Activated naive CD8-positive, alpha-beta T cell treated with anti-CD3 and anti-CD28 coated beads, Interleukin-2, amount 50 U/mL, for 24 hours (primary cell): ENCODE measurements around the gene YY1.
"Not testable (repeated sequence)": the region's sequence is repeated elsewhere in the genome, so short reads cannot be mapped to it uniquely, and the experiment has no call there.

Experiments used
- ATAC-seq: fragments of 150-1000 bp; cut with Tn5 transposase; one replicate; pipeline ENCODE4 v1.10.0; 2021
- DNase-seq: peaks from one replicate; pipeline ENCODE4 v3.0.0; 2021
- H3K27ac Mint-ChIP-seq: one replicate; pipeline ENCODE4 v1.8.0; 2021; ENCODE audit warnings: mild to moderate bottlenecking, mixed read lengths
- H3K27me3 Mint-ChIP-seq: one replicate; pipeline ENCODE4 v1.8.0; 2021; ENCODE audit warnings: mixed read lengths
- H3K36me3 Mint-ChIP-seq: one replicate; pipeline ENCODE4 v1.8.0; 2021; ENCODE audit warnings: low read depth, mixed read lengths
- H3K4me1 Mint-ChIP-seq: one replicate; pipeline ENCODE4 v1.8.0; 2021; ENCODE audit warnings: mixed read lengths
- H3K4me3 Mint-ChIP-seq: one replicate; pipeline ENCODE4 v1.8.0; 2021; ENCODE audit warnings: mild to moderate bottlenecking, moderate library complexity, mixed read lengths
- H3K9me3 Mint-ChIP-seq: one replicate; pipeline ENCODE4 v1.8.0; 2021; ENCODE audit warnings: mixed read lengths

The YY1 gene

DNA sequence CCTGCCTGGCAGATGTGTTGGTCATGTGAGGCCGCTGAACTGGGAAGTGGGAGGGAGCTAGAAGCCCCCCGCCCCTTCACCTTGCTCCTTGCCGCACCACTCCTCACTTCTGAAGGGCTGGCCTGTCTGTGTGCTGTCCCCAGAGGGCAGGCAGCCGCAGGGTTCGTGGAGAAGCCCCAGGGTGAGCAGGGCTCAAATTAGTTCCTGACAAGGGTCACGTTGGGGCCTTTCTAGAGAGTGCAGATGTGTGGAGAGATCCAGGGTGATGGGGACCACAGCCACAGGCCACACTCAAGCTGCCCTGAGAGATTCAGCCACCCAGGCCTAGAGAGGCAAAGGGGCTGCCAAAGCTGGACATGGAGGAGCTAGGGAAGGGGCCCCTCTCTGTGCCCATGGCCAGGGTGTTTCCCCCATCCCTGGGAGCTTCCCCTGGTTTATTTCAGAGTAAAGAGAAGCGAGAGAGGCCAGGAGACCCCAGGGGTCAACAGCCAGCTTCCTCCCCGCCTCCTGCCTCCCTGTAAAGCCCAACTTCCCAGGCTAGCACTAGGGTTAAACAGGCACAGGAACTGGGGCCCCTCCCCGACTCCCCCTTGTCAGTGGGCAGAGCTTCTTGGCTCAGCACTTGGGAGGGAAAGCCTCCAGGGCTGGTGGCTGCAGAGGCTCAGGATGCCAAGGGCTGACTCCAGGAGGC is 51.1 kb downstream of the YY1 start:
- Mint-ChIP-seq H3K4me1 (peaks cover 2% of the 10 kb centered on the region), H3K27me3 (no peaks in the 10 kb centered on the region), H3K9me3 (no peaks in the 10 kb centered on the region), H3K4me3 (no peak overlapping the region), H3K27ac (no peak overlapping the region), H3K36me3 (no peaks in the 10 kb centered on the region)
- DNase-seq (no peak), ATAC-seq (no peak)

DNA sequence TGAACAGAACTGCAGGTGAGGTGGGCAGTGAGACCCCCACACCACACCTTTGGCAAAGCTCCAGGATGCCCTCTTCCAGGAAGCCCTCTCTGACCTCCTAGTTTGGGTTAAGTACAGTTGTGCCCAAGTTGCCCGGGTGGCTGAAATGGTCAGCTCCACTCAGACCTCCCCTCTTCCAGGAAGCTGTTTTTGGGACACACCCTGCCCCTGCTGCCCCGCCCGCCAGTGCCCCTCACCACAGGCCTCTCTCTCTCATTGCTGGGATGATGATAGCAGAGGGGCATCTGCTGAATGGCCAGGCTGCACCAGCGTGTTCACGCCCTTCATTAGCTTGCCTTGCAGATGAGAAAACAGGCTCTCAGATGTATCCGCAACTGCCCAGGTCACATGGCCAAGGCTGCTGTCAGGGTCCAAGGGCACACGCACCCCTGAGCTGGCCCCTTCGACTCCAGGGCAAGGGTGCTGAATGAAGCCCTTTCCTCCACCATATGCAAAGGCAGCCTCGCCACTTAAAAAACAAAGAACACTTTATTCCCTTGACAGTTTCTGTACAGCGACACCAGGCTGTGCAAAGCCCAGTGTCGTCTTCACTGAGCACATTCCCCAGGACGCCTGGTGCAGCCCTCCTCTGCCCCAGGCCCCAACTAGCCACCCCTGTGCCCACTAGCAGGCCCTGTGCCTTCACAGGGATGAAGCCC is 51.8 kb downstream of the YY1 start:
- no peaks in the 10 kb centered on the region for H3K27me3 Mint-ChIP-seq
- DNase-seq (no peak), ATAC-seq (no peak)
- no peak overlapping the region for H3K4me3 Mint-ChIP-seq
- H3K9me3 Mint-ChIP-seq, result no peaks in the 10 kb centered on the region
- H3K4me1 Mint-ChIP-seq, result peaks cover 2% of the 10 kb centered on the region
- no peak overlapping the region for H3K27ac Mint-ChIP-seq
- H3K36me3 Mint-ChIP-seq, result no peaks in the 10 kb centered on the region

DNA sequence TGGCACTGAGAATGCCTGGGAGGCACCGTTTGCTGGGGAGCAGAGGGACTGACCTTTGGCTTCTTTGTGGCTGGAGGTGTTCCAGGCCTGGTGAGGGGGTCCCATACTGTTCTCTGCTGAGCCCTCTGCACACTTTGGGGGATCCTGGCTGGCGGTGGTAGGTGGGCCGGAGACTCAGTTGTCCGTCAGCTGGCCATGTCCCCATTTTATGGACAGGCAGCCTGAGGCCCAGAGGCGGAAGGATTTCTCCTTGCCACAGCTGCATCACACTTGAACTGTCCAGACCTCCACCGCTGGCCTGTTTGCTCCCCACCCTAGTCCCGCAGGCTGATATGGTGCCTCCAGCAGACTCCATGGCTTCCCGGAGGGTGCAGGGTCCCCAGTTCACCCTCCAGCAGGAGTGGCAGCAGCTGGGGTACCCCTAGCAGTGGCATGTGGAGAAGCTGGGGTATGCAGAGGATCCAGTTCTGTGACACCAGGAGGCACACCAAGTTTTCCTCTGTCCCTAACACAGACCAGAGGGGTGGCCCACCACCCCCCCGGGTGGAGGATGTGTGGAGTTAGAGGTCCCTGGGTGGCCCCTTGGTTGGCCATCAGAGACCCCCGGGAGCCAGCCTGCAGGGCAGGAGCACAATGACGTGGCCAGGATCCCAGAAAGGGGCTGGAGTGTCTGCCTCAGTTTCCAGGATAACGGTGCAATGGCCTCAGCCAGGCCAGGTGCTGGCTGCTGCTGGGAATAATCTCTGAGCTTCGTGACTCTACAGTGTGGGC is 52.5 kb downstream of the YY1 start:
- Mint-ChIP-seq H3K9me3 (no peaks in the 10 kb centered on the region), H3K36me3 (no peaks in the 10 kb centered on the region), H3K4me1 (no peaks in the 10 kb centered on the region), H3K4me3 (no peak overlapping the region), H3K27me3 (no peaks in the 10 kb centered on the region), H3K27ac (no peak overlapping the region)
- ATAC-seq (no peak), DNase-seq (no peak)

DNA sequence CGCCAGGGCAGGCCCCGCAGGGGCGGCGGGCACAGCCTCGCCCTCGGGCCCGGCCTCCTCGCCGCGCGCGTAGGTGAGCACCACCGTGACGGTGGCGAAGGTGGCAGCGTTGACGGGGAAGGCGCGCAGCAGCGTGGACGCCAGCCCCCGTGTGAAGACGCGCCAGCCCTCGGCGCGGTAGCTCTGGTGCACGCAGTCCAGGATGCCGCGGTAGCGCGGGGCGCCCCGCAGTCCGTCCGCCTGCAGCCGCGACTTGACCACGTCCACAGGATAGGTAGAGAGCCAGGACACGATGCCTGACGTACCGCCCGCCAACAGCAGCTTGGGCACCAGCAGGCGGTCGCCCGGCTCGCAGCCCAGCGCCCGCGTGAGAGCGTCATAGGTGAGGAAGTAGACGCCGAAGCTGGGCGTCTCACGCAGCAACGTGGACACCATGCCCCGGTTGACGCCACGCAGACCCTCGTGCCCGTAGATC is 53.4 kb downstream of the YY1 start:
- no peaks in the 10 kb centered on the region for H3K9me3 Mint-ChIP-seq
- no peak for ATAC-seq
- H3K36me3 Mint-ChIP-seq, result no peaks in the 10 kb centered on the region
- H3K4me3 Mint-ChIP-seq, result no peak overlapping the region
- DNase-seq, result no peak
- no peaks in the 10 kb centered on the region for H3K27me3 Mint-ChIP-seq
- H3K27ac Mint-ChIP-seq, result no peak overlapping the region
- peaks cover 6% of the 10 kb centered on the region for H3K4me1 Mint-ChIP-seq

DNA sequence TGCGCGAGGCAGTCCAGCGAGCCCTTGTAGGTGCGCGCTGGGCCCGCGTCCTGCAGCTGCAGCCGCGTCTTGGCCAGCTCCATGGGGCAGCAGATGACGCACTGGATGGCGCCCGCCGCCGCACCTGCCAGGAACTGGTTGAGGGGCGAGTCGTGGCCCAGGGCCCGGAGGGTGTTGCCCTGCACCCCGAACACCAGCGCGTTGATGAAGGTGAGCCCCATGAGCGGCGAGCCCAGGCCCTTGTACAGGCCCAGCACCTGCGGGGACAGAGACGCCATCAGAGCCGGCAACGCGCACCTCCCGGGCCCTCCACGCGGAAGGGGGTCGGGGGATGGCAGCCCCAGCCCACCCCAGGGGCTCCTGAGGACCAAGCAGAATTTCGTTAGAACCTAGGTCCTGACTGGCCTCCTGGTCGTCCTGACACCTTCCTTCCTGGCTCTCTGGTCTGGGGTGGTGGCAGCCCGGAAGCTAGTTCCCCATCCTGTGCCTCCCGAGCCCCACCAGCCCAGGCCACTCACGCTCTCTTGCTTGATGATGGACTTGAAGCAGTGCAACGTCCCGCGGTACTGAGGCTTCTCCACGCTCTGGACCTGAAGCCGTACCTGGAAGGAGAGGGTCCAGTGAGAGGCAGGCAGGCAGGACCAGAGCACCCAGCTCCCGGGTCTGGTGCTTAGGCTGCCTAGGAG is 54.0 kb downstream of the YY1 start:
- no peaks in the 10 kb centered on the region for H3K27me3 Mint-ChIP-seq
- no peaks in the 10 kb centered on the region for H3K9me3 Mint-ChIP-seq
- H3K36me3 Mint-ChIP-seq, result no peaks in the 10 kb centered on the region
- peaks cover 10% of the 10 kb centered on the region for H3K4me1 Mint-ChIP-seq
- DNase-seq (no peak), ATAC-seq (no peak)
- H3K4me3 Mint-ChIP-seq, result no peak overlapping the region
- no peak overlapping the region for H3K27ac Mint-ChIP-seq

DNA sequence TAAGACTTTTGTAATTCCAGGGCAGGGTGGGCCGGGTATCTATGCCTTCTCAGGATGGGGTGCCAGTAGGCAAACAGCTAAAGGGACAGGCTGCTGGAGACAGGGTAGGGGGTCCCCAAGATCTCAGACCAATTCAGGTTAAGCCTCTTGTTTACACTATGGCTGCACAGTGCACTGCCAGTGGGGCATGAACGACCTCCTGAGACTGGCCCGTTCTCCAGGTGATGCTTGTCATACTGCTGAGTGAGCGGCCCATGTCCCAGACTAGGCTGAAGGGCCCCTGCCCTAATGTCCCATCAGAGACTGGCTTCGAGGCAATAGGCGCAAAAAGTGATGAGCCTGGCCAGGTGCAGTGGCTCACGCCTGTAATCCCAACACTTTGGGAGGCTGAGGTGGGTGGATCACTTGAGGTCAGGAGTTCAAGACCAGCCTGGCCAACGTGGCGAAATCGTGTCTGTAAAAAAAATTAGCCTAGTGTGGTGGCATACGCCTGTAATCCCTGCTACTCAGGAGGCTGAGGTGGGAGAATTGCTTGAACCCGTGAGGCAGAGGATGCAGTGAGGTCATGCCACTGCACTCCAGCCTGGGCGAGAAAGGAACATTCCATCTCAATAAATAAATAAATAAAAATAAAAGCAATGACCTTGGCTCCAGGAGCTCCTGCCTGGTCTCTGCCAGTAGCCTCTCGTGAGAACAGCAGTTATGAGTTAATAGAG is 54.7 kb downstream of the YY1 start:
- no peak overlapping the region for H3K27ac Mint-ChIP-seq
- ATAC-seq (no peak), DNase-seq (no peak)
- peaks cover 15% of the 10 kb centered on the region for H3K4me1 Mint-ChIP-seq
- H3K36me3 Mint-ChIP-seq, result no peaks in the 10 kb centered on the region
- H3K9me3 Mint-ChIP-seq, result no peaks in the 10 kb centered on the region
- no peak overlapping the region for H3K4me3 Mint-ChIP-seq
- no peaks in the 10 kb centered on the region for H3K27me3 Mint-ChIP-seq

DNA sequence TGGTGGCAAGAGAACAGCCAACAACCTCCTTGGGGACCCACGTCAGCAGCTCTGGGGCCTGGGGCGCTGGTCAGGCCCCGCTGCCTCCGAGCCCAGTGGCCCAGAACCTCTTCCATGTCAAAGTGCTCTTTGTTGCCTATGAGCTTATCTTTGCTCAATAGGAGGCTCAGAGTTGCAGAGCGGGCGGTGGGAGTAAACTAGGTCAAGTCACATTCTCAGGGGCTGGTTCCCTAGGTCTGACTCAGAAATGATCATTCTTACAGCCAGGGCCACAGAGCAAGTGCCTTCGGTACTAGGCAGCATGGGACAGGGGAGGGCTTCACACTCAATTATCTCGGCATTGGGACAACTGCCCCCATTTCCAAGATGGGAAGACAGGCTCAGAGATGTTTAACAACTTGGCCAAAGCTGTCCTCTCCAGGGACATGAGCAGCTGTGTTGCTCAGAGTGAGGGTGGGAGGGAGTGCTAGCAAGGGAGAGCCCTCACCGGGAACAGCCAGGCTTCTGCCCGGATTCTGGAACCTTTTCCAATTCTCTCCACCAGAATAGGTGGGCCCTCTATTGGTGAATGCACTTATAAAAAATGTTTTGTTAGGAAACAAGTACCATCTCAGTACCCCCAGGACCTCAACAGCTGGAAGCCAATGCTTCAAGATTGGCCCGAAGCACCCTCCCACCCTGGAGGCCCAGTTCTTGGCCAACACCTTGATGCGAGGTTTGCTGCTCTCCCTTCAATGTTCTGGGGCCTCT is 55.4 kb downstream of the YY1 start:
- Mint-ChIP-seq H3K4me3 (no peak overlapping the region), H3K9me3 (no peaks in the 10 kb centered on the region), H3K27ac (no peak overlapping the region), H3K27me3 (no peaks in the 10 kb centered on the region), H3K36me3 (no peaks in the 10 kb centered on the region), H3K4me1 (peaks cover 15% of the 10 kb centered on the region)
- ATAC-seq (no peak), DNase-seq (no peak)

DNA sequence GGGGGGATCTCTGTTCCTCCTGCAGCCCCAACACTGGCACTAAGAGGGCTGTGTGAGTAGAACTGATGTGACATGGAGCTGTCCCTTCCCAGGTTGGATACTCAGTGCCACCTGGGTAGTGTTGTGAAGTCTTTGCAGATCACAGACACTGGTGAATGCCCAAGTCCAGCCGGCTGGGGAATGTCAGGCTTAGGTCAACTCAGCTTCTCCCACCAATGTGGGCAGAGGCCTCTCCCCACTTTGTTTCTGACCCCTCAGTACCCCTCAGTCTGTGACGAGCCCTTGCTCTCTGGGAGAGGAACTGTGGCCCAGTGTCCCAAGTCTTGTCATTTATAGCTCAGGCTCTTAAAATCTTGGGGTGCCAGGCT is 56.0 kb downstream of the YY1 start:
- ATAC-seq, result no peak
- Mint-ChIP-seq H3K4me1 (peaks cover 15% of the 10 kb centered on the region), H3K27me3 (no peaks in the 10 kb centered on the region), H3K9me3 (no peaks in the 10 kb centered on the region), H3K27ac (no peak overlapping the region), H3K4me3 (no peak overlapping the region), H3K36me3 (no peaks in the 10 kb centered on the region)
- no peak for DNase-seq

DNA sequence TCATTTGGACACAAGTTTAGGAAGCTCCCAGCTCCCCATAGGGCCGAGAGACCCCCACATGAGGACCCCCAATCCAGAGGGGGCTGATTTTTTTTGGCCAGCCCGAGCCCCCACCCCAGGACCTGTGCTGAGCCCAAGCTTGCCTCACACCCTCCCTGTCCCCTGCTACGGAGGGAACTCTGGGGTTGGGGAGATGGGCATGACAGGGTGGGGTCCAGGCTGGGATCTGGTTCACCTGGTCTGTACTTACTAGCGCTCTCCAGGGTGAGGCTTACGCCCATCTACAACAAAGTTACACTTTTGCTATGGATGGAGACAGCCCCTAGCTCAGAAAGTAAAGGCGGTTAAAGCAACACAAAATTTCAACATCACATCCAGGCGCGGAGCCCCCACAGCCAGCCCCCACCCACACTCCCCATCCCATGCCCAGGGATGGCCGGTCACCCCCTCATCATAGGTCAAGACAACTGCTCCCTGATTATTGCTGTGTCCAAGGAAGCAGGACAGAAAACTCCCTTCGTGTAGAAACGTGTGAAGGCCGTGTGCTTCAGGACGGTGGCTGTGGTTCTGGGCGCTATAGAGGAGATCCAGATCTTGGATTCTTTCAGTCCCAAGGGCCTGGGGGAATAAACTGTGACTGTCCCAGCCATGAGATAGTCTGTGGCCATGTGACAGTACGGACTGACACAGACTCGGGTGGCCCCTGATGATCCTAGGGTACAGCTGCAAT is 56.6 kb downstream of the YY1 start:
- H3K27me3 Mint-ChIP-seq, result no peaks in the 10 kb centered on the region
- H3K4me1 Mint-ChIP-seq, result peaks cover 15% of the 10 kb centered on the region
- H3K36me3 Mint-ChIP-seq, result no peaks in the 10 kb centered on the region
- H3K9me3 Mint-ChIP-seq, result no peaks in the 10 kb centered on the region
- no peak overlapping the region for H3K27ac Mint-ChIP-seq
- DNase-seq (no peak), ATAC-seq (no peak)
- no peak overlapping the region for H3K4me3 Mint-ChIP-seq

DNA sequence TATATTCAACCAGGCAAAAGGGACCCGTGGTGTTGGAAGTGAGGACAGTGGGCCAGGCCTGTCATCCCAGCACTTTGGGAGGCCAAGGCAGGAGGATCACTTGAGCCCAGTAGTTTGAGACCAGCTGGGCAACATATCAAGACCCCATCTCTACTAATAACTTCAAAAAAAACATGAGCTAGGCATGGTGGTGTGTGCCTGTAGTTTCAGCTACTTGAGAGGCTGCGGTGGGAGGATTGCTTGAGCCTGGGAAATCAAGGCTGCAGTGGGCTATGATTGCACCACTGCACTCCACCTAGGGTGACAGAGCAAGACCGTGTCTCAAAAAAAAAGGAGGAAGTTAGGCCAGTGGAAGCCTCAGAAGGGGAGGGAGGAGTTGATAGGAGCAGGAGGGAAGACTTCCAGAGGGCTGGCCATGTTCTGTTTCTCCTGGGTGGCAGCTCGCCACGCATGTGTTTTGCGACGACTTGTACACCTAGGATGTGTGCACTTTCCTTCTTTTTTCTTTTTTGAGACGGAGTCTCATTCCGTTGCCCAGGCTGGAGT is 57.2 kb downstream of the YY1 start:
- Mint-ChIP-seq H3K9me3 (no peaks in the 10 kb centered on the region), H3K27me3 (no peaks in the 10 kb centered on the region), H3K27ac (no peak overlapping the region), H3K36me3 (no peaks in the 10 kb centered on the region), H3K4me1 (peaks cover 15% of the 10 kb centered on the region), H3K4me3 (no peak overlapping the region)
- ATAC-seq, result no peak
- no peak for DNase-seq

DNA sequence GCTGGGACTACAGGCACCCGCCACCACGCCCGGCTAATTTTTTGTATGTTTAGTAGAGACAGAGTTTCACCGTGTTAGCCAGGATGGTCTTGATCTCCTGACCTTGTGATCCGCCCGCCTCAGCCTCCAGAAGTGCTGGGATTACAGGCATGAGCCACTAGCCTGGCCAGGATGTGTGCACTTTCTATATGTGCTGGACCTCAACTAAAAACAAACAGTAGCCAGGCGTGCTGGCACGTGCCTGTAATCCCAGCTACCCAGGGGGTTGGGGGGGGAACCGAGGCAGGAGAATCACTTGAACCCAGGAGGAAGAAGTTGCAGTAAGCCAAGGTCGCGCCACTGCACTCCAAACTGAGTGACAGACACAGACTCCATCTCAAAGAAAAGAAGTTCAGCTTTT is 57.8 kb downstream of the YY1 start:
- H3K36me3 Mint-ChIP-seq, H3K27ac Mint-ChIP-seq, H3K4me3 Mint-ChIP-seq, H3K9me3 Mint-ChIP-seq, DNase-seq, ATAC-seq, H3K27me3 Mint-ChIP-seq: not testable (repeated sequence)
- peaks cover 15% of the 10 kb centered on the region for H3K4me1 Mint-ChIP-seq

DNA sequence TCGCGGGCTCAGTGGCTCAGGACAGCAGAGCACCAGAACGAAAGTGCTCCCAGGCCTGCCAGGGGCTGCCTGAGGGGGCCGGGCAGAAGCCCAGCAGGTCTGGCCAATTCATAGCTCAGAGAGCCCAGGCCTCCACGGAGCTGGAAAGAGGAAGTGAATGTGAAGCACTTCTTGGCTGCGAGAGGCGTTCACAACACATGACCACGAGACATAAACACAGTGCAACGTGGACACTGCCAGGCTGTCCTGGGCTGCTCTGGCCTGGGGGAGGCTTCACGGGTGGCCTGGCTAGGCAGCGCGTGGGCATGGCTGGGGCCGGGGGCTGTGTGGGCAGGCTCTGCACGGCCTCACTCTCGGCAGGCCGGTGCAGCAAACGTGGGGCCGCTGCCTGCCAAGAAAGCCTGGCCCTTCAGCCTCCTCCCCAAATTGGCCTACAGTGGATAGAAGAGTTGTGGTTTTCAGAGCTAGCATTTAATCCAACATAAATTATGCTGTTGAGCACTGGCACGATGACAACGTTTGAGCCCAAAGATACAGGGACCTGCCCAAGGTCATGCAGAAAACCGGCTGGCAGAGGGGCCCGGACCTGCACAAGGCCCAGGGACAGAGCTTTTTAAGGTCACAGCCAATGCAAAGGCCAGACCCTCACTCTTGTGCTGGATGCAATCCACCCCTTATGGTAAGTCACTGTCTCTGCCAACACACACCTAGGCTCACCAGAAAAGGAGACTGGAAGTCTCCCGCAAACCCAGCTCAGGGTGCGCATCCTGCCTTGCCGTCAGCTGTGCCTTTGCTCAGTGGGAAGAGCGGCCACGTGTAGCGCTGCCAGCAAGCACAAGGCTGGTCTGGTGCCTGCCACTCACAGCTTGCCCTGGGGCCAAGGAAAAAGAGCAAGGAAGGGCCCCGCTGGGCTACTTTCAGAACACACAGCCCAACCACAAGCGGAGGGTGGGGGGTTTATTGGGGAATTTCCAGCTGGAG is 58.7 kb downstream of the YY1 start:
- no peak for ATAC-seq
- Mint-ChIP-seq H3K9me3 (no peaks in the 10 kb centered on the region), H3K4me3 (no peak overlapping the region), H3K4me1 (peaks cover 15% of the 10 kb centered on the region), H3K27ac (peak overlapping the region; percentile 27), H3K27me3 (no peaks in the 10 kb centered on the region), H3K36me3 (no peaks in the 10 kb centered on the region)
- no peak for DNase-seq
